Epithelial cell of esophagus (primary cell): ENCODE results near the gene FILIP1.

Experiments
- DNase-seq: peaks from one replicate; pipeline ENCODE4 v3.0.0; 2010; ENCODE audit warnings: low read depth
- H3K4me3 ChIP-seq: 2 replicates; pipeline ENCODE4 v1.5.1; 2011; ENCODE audit warnings: mild to moderate bottlenecking, low read length, control low read depth
- TF ChIP-seq, protein P1 (sequence below): IDR thresholded peaks from 2 replicates; pipeline ENCODE4 v1.5.1; 2011; ENCODE audit warnings: low read depth, mild to moderate bottlenecking, low read length, control low read depth, inconsistent platforms; ENCODE audit not compliant: insufficient read depth; ENCODE audit errors: missing control alignments

FILIP1 gene

DNA sequence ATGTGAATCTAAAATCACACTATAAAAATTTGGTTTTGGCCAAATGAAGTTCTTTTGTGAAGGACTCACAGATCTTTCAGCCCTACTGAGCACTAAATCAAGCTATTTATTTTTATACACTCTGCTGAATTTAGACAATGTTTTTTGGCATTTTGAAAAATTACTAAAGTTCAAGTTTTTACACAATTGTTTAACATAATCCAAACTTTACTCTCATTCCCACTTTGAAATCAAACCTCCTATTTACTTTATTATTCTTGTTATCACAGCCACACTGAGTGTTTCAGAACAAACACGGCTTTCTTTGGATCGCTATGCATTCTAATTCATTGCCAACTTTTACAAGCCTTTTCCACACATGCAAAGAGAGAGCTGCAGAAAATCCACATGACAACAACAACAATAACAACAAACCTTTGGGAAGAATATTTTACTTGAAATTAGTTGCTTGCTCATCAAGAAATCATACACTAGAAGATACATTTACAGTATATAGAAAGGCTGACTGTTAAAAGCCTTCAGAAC is 159.9 kb downstream of the FILIP1 start:
- TF ChIP-seq, protein P1, sequence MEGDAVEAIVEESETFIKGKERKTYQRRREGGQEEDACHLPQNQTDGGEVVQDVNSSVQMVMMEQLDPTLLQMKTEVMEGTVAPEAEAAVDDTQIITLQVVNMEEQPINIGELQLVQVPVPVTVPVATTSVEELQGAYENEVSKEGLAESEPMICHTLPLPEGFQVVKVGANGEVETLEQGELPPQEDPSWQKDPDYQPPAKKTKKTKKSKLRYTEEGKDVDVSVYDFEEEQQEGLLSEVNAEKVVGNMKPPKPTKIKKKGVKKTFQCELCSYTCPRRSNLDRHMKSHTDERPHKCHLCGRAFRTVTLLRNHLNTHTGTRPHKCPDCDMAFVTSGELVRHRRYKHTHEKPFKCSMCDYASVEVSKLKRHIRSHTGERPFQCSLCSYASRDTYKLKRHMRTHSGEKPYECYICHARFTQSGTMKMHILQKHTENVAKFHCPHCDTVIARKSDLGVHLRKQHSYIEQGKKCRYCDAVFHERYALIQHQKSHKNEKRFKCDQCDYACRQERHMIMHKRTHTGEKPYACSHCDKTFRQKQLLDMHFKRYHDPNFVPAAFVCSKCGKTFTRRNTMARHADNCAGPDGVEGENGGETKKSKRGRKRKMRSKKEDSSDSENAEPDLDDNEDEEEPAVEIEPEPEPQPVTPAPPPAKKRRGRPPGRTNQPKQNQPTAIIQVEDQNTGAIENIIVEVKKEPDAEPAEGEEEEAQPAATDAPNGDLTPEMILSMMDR, result no peak
- DNase-seq, result no peak
- H3K4me3 ChIP-seq, result no peak overlapping the region

DNA sequence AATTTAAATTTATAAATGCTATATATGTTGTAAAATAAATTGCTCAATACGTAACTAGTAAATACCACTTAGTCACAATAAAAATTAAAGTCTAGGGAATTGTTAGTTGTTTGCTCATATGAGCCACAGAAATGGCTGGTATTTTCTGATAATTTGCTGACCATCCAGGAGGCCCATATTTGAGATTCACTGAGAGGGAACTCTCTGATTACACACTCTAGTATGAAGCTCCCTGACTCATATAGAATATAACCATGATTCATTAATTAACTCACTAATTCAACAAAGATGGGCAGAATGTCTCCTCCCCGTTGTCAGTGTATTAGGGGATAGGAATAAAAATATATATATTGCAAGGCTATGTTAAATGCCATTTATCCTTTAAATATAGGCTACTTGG is 162.4 kb downstream of the FILIP1 start:
- no peak overlapping the region for H3K4me3 ChIP-seq
- peak; percentile 73 for DNase-seq

DNA sequence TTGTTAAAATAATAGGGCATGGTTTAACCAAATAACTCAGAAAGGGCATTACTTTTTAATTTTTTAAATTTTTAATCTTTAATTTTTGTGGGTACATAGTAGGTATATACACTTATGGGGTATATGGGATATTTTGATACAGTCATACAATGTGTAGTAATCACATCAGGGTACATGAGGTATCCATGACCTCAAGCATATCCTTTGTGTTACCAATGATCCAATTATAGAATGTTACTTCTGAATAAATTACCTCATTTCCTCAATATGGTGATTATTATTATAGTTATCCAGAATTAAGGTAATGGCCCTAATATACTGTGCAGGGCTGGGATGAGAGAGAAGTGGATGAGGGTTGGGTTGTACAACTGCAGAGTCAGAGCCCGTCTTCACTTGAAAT is 163.9 kb downstream of the FILIP1 start:
- H3K4me3 ChIP-seq, result no peak overlapping the region
- TF ChIP-seq, protein P1, result no peak
- DNase-seq, result no peak

More for the DNA sequence above, 162.4 kb downstream of the FILIP1 start:
- TF ChIP-seq, protein P1, result no peak

DNA sequence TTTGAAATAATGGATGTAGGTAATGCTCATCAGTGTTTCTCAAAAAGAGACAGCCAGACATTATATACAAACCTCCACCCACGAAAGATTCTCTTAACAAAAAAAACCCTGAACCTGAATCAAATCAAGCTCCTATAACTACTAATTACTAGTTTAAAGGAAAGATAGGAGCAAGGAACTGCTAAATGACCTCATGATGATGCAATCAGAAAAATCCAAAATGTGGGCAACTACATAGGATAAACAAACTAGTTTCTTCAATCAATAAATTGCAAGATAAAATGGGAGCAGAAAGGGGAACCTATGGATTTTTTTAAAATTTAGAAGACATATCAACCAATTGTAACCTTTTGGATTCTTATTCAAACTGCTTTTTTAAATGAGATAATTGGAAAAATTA is 165.8 kb downstream of the FILIP1 start:
- no peak overlapping the region for H3K4me3 ChIP-seq
- no peak for DNase-seq
- TF ChIP-seq, protein P1, result no peak

DNA sequence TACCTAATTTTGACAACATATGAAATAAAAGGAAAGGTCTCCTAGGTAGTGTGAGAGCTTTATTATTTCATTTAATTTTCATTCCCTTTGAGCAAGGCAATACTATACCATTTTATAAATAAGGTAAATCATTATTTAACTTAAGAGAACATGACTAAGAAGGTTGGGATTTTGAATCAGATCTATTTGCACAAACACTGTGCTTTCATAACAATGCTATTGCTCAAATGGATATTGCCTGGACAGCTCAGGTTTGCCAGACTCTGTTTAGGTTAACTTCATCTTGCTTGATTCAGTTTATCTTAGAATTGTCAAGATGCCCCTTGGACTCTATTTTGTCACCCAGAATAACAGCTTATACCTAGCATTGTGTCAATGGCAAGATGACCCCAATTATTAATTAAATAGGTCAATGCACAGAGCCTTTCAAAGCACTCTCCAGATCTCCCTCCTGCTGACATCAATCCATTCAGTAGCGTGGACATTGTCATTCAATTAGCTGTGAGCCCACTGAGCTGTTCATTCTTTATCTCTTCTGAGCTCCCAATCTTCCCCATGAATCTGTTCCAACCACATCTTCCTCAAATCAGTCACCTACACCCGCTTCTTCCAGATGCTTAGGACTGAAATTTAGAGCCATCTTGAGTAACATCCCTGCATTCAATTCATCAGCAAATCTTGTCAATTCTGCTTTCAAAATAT is 166.9 kb downstream of the FILIP1 start:
- TF ChIP-seq, protein P1, result no peak
- H3K4me3 ChIP-seq, result no peak overlapping the region
- DNase-seq, result peak; percentile 77

DNA sequence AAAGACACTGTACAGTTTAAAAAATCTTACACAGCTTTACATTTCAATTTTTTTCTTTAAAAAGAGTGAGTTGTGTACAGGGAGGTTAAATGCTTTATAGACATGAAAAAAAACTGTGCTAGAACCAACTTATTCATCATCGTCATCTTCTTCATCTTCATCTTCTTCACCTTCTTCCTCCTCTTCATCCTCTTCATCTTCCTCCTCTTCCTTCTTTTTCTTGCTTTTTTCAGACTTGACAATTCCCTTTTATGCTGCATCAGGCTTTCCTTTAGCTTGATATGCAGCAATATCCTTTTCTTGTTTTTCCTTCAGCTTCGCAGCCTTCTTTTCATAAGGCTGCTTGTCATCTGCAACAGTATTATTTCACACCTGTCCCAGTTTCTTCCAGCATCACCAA is 174.7 kb downstream of the FILIP1 start:
- H3K4me3 ChIP-seq, result no peak overlapping the region
- DNase-seq, result no peak
- TF ChIP-seq, protein P1, result no peak
